ENCODE results near the gene SPATA2L. TPM values are rescaled to one million over a fixed set of nuclear protein-coding genes. Genes with fewer than 3 reads are reported as not detected.

Gene SPATA2L
- total and polyA plus RNA-seq, 10 of the 15 experiments (the other 5 are each of a cell fraction or from before 2014, with no cell fraction given), result 0.20 to 6.9 (median 3.9) TPM; not detected in 1

DNA sequence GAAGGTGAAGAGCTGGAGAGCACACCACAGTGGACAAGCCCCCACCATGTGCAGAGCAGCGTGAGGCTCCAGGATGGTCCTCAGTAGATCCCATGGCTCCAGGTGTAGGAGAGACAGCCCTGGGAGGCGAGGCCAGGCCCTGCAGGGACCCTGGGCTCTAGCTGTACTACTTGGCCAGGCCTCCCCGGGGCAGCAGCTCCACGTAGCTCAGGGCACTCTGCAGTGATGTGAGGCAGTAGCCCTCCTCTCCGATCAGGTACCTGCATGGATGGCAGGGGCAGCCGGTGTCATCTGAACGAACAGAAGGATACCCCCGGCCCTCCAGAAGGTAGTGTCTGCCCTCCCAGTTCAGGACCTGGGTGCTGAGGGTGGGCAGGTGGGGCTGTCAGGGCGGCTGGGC is 6.2 kb upstream of the SPATA2L start:
- H3K9ac ChIP-seq (ENCODE audit: control insufficient read depth, insufficient read depth, low read length), result no peak overlapping the region
- POLR2A ChIA-PET, result no interaction called here

More for the DNA sequence above, 6.2 kb upstream of the SPATA2L start:
- H3K9me3 ChIP-seq (replicated peaks; ENCODE audit: control insufficient read depth, insufficient read depth, low read length), result no peaks in the 10 kb centered on the region
- intact Hi-C loops (cut with micrococcal nuclease; ENCODE audit: unreplicated experiment) (loop anchor here (10.0 kb wide), 1 partner anchor 207 kb away; the partner anchor contains the start of gene MC1R), in situ Hi-C loops (cut with MboI) (loop anchor here (10.0 kb wide), 1 partner anchor 87 kb away; no protein-coding TSS in a partner anchor)
- 50% methylated on average over 9 of the region's 9 CpGs for WGBS (ENCODE audit: insufficient coverage, insufficient replicate concordance, low lambda C conversion rate, missing lambda C conversion rate)
- no peaks in the 10 kb centered on the region for H4K20me1 ChIP-seq (ENCODE audit: control insufficient read depth, insufficient read depth)
- DNase-seq (ENCODE audit: low read depth, low spot score) (no peak), ATAC-seq (no peak), FAIRE-seq (no peak)
- H3K27ac ChIP-seq (ENCODE audit: control insufficient read depth, insufficient read depth), result no peak overlapping the region
- H3K27me3 ChIP-seq (replicated peaks in 1 of 2; ENCODE audit: control insufficient read depth in 2 of 2, insufficient read depth in 2 of 2, low read length in 1 of 2), result no peaks in the 10 kb centered on the region
- BruUV-seq (replicated peaks), result no TSS peak
- RAD21 ChIA-PET (ENCODE audit: unreplicated experiment), result interaction anchor here (0.8 to 2.4 kb wide), 4 partner anchors 86 to 203 kb away, joined by 3 to 60 read pairs (median 7); no protein-coding TSS in a partner anchor
- H3K4me3 ChIP-seq, result no peak overlapping the region
- CTCF ChIA-PET, result interaction anchor here (3.1 to 5.4 kb wide), 3 partner anchors 13 to 154 kb away, joined by 12 to 119 read pairs (median 82); partner anchors contain the start of gene VPS9D1
- no peaks in the 10 kb centered on the region for H3K4me1 ChIP-seq (ENCODE audit: control insufficient read depth, insufficient read depth, low read length)
- TF ChIP-seq ZNF592 (IDR thresholded peaks at IDR 0.05), result no peak
- no peak for TF ChIP-seq NFYA (IDR thresholded peaks at IDR 0.05; ENCODE audit: borderline replicate concordance, low read depth, low read length)
- no peak for TF ChIP-seq DPF2 (IDR thresholded peaks at IDR 0.05)
- TF ChIP-seq CBFB (IDR thresholded peaks at IDR 0.05; ENCODE audit: low read depth), result no peak
- no peak for TF ChIP-seq RUNX3 (IDR thresholded peaks at IDR 0.05; ENCODE audit: low read length)
- H3K79me2 ChIP-seq (ENCODE audit: control insufficient read depth, insufficient read depth, low read length), result peaks cover 6% of the 10 kb centered on the region
- SMC1A ChIA-PET (ENCODE audit: uncharacterized antibody, unreplicated experiment), result interaction anchor here (1.0 to 4.7 kb wide), 2 partner anchors 53 to 153 kb away, joined by 3 to 44 read pairs; no protein-coding TSS in a partner anchor
- no peaks in the 10 kb centered on the region for H3K36me3 ChIP-seq (ENCODE audit: control insufficient read depth in 2 of 2, insufficient read depth in 2 of 2, low read length in 1 of 2)
- H3K4me2 ChIP-seq (ENCODE audit: control insufficient read depth, insufficient read depth), result no peak overlapping the region
- H2AFZ ChIP-seq (ENCODE audit: control insufficient read depth, low read depth, low read length), result no peak overlapping the region
